Panc1 (cell line): Measurements from ENCODE around the gene IFT122. TPM values are rescaled to one million over a fixed set of nuclear protein-coding genes. Genes with fewer than 3 reads are reported as not detected.
"Not testable (repeated sequence)": the region's sequence is repeated elsewhere in the genome, so short reads cannot be mapped to it uniquely, and the experiment has no call there.

Source experiments
- ATAC-seq: fragments of 200-7000 bp; cut with Tn5 transposase; 2 replicates; pipeline ENCODE4 v1.9.1; 2020; ENCODE audit warnings: mild to moderate bottlenecking, moderate library complexity
- BruUV-seq: library from RNA; stranded (reverse); fragments of 400-500 nt; replicated peaks from 2 replicates; lab custom pipeline; 2021; lab: Mats Ljungman, UMichigan
- CTCF ChIA-PET: fragments of 300-600 bp; sonication (Branson Sonifier 250); formaldehyde crosslinking; loops from one replicate; lab custom pipeline; 2022; ENCODE audit warnings: antibody characterized with exemption; lab: Charles Lee
- POLR2A ChIA-PET: fragments of 300-600 bp; sonication (Branson Sonifier 250); formaldehyde crosslinking; loops from one replicate; lab custom pipeline; 2022; ENCODE audit warnings: antibody characterized with exemption; lab: Charles Lee
- DNase-seq: peaks from one replicate; pipeline ENCODE4 v3.0.0-alpha.2; 2010; ENCODE audit warnings: low read depth, low spot score
- H3K27ac ChIP-seq: 2 replicates; pipeline ENCODE4 v1.5.1; 2011; ENCODE audit warnings: mild to moderate bottlenecking, low read length, inconsistent platforms
- H3K27me3 ChIP-seq: fragments of 200-500 bp; sonication (Bioruptor generic); 2 replicates; pipeline ENCODE4 v1.6.0; 2014; ENCODE audit warnings: low read length, inconsistent platforms; ENCODE audit not compliant: control insufficient read depth, insufficient read depth
- H3K36me3 ChIP-seq: fragments of 200-500 bp; sonication (Bioruptor generic); 2 replicates; pipeline ENCODE4 v1.5.1; 2014; ENCODE audit warnings: inconsistent platforms, mild to moderate bottlenecking, low read length, moderate library complexity; ENCODE audit not compliant: control insufficient read depth, insufficient read depth
- H3K4me1 ChIP-seq: 2 replicates; pipeline ENCODE4 v1.5.1; 2011; ENCODE audit warnings: inconsistent platforms, mild to moderate bottlenecking, low read length, moderate library complexity; ENCODE audit not compliant: control insufficient read depth, insufficient read depth
- H3K4me3 ChIP-seq, 2 experiments: 2 replicates each; pipeline ENCODE4 v1.5.1; 2011 to 2012; ENCODE audit warnings: low read depth in 2 of 2, low read length in 2 of 2, mild to moderate bottlenecking in 2 of 2, inconsistent platforms in 1 of 2, moderate library complexity in 1 of 2
- H3K9me3 ChIP-seq: fragments of 200-500 bp; sonication (Bioruptor generic); 2 replicates; pipeline ENCODE4 v1.5.1; 2014; ENCODE audit warnings: low read depth, mild to moderate bottlenecking, inconsistent platforms, low read length, moderate library complexity; ENCODE audit not compliant: control insufficient read depth, insufficient read depth
- CTCF ChIP-seq: fragments of 450-650 bp; IDR thresholded peaks from 2 replicates; pipeline ENCODE4 v1.5.1; 2017; ENCODE audit warnings: mild to moderate bottlenecking
- POLR2AphosphoS5 ChIP-seq: IDR thresholded peaks from 2 replicates; pipeline ENCODE4 v1.6.1; 2012; ENCODE audit warnings: mild to moderate bottlenecking, low read depth, low read length, moderate library complexity
- REST ChIP-seq, 2 experiments: IDR thresholded peaks; 2 replicates each; pipeline ENCODE4 v1.6.1; 2011 to 2012; ENCODE audit warnings: low read depth in 2 of 2, control low read depth in 1 of 2, low read length in 1 of 2, mild to moderate bottlenecking in 1 of 2, moderate library complexity in 1 of 2; ENCODE audit not compliant: insufficient read depth in 1 of 2
- SIN3A ChIP-seq: IDR thresholded peaks from 2 replicates; pipeline ENCODE4 v1.6.1; 2012; ENCODE audit warnings: low read depth, mild to moderate bottlenecking, low read length, moderate library complexity, borderline replicate concordance; ENCODE audit not compliant: insufficient read depth
- TCF7L2 ChIP-seq: IDR thresholded peaks from 2 replicates; pipeline ENCODE4 v1.6.1; 2011; ENCODE audit warnings: mild to moderate bottlenecking, low read depth, low read length, inconsistent platforms
- in situ Hi-C: cut with HindIII; loops from 2 replicates; pipeline ENCODE4 v1.10.0; 2016; ENCODE audit warnings: low sequenced_read_pairs, low pct_unique_long_range_greater_than_20kb
- intact Hi-C: fragments of 100-400 bp; cut with micrococcal nuclease; formaldehyde crosslinking; loops from one replicate; pipeline ENCODE4 v1.10.0; 2022; ENCODE audit not compliant: unreplicated experiment
- total RNA-seq: library from RNA; stranded (reverse); gene quantifications from one replicate; pipeline ENCODE4 v1.2.1, GENCODE V29; 2021; ENCODE audit not compliant: unreplicated experiment

IFT122 gene
- total RNA-seq, 1 experiment from 2014 or later, result 52.4 TPM

- ChIA-PET POLR2A (no interaction called here), CTCF (no interaction called here)
- in situ Hi-C loops (no loop called here), intact Hi-C loops (no loop called here)
- no peaks in the 10 kb centered on the region for H3K9me3 ChIP-seq
- no peaks in the 10 kb centered on the region for H3K4me1 ChIP-seq
- no peaks in the 10 kb centered on the region for H3K36me3 ChIP-seq
- no peak overlapping the region for H3K4me3 ChIP-seq
- no TSS peak for BruUV-seq
- DNase-seq, result no peak
- no peaks in the 10 kb centered on the region for H3K27me3 ChIP-seq
- no peak overlapping the region for H3K27ac ChIP-seq
- no peak for ATAC-seq
- TF ChIP-seq SIN3A, result no peak
- no peak for TF ChIP-seq TCF7L2
- no peak for TF ChIP-seq REST (IDR thresholded peaks at IDR 0.05; ENCODE audit: insufficient read depth in 1 of 2, low read depth in 2 of 2, low read length in 1 of 2)
- no peak for TF ChIP-seq CTCF
- no peak for TF ChIP-seq POLR2AphosphoS5
Measured at GRCh38 chr3:129410971-129411370, 29.1 kb upstream of the IFT122 start.

GRCh38 chr3:129412542-129413198, 27.4 kb upstream of the IFT122 start:
- TF ChIP-seq POLR2AphosphoS5 (no peak), CTCF (no peak), REST (IDR thresholded peaks at IDR 0.05; ENCODE audit: insufficient read depth in 1 of 2, low read depth in 2 of 2, low read length in 1 of 2) (no peak), TCF7L2 (no peak), SIN3A (no peak)
- in situ Hi-C loops (no loop called here), intact Hi-C loops (no loop called here)
- ATAC-seq (no peak), DNase-seq (no peak)
- ChIA-PET POLR2A (interaction anchor here (0.6 to 1.0 kb wide), 2 partner anchors 13 to 37 kb away, joined by 5 to 9 read pairs; no protein-coding TSS in a partner anchor), CTCF (interaction anchor here (0.7 kb wide), 1 partner anchor 29 kb away, joined by 4 read pairs; no protein-coding TSS in a partner anchor)
- Histone ChIP-seq H3K4me3 (no peak overlapping the region), H3K27me3 (no peaks in the 10 kb centered on the region), H3K4me1 (no peaks in the 10 kb centered on the region), H3K36me3 (no peaks in the 10 kb centered on the region), H3K9me3 (no peaks in the 10 kb centered on the region), H3K27ac (no peak overlapping the region)
- no TSS peak for BruUV-seq

GRCh38 chr3:129413238-129413637, 26.8 kb upstream of the IFT122 start:
- ATAC-seq, DNase-seq, intact Hi-C loops, in situ Hi-C loops, H3K36me3 ChIP-seq, H3K9me3 ChIP-seq, H3K4me3 ChIP-seq, H3K4me1 ChIP-seq, H3K27me3 ChIP-seq, H3K27ac ChIP-seq, BruUV-seq: not testable (repeated sequence)
- CTCF ChIA-PET, result interaction anchor here (0.7 kb wide), 1 partner anchor 30 kb away, joined by 4 read pairs; no protein-coding TSS in a partner anchor
- POLR2A ChIA-PET, result interaction anchor here (0.6 to 1.0 kb wide), 2 partner anchors 13 to 38 kb away, joined by 5 to 9 read pairs; no protein-coding TSS in a partner anchor
